Measurements from ENCODE around the gene CLDN9.

CLDN9 gene

GRCh38 chr16:2976201-2976600 lies 36.5 kb upstream of the CLDN9 start:
- Histone ChIP-seq H3K4me1 (ENCODE audit: insufficient read depth, low read length) (peaks cover 9% of the 10 kb centered on the region), H3K27ac (ENCODE audit: low read depth, low read length) (no peak overlapping the region), H3K9me3 (ENCODE audit: insufficient read depth, low read depth, low read length) (no peaks in the 10 kb centered on the region), H3K27me3 (ENCODE audit: insufficient read depth, low read length) (no peaks in the 10 kb centered on the region), H3K9ac (ENCODE audit: low read depth, low read length) (no peak overlapping the region), H3K4me3 (ENCODE audit: low read length) (no peak overlapping the region), H3K36me3 (ENCODE audit: insufficient read depth, low read length) (peaks cover 62% of the 10 kb centered on the region)
- whole genome bisulfite sequencing, result 94% methylated on average over 7 of the region's 7 CpGs

GRCh38 chr16:2976673-2977072 lies 36.0 kb upstream of the CLDN9 start:
- 96% methylated on average over 15 of the region's 15 CpGs for WGBS
- H3K9ac ChIP-seq (ENCODE audit: low read depth, low read length), result no peak overlapping the region
- H3K9me3 ChIP-seq (ENCODE audit: insufficient read depth, low read depth, low read length), result no peaks in the 10 kb centered on the region
- no peaks in the 10 kb centered on the region for H3K27me3 ChIP-seq (ENCODE audit: insufficient read depth, low read length)
- no peak overlapping the region for H3K27ac ChIP-seq (ENCODE audit: low read depth, low read length)
- peaks cover 13% of the 10 kb centered on the region for H3K4me1 ChIP-seq (ENCODE audit: insufficient read depth, low read length)
- H3K36me3 ChIP-seq (ENCODE audit: insufficient read depth, low read length), result peaks cover 62% of the 10 kb centered on the region
- no peak overlapping the region for H3K4me3 ChIP-seq (ENCODE audit: low read length)

GRCh38 chr16:2977440-2977839 lies 35.3 kb upstream of the CLDN9 start:
- 94% methylated on average over 6 of the region's 6 CpGs for WGBS

GRCh38 chr16:2979669-2980226 lies 33.0 kb upstream of the CLDN9 start:
- WGBS, result 8% methylated on average over 43 of the region's 43 CpGs
- Histone ChIP-seq H3K36me3 (ENCODE audit: insufficient read depth, low read length) (peaks cover 36% of the 10 kb centered on the region), H3K9me3 (ENCODE audit: insufficient read depth, low read depth, low read length) (no peaks in the 10 kb centered on the region), H3K27me3 (ENCODE audit: insufficient read depth, low read length) (no peaks in the 10 kb centered on the region), H3K4me1 (ENCODE audit: insufficient read depth, low read length) (peaks cover 27% of the 10 kb centered on the region), H3K9ac (ENCODE audit: low read depth, low read length) (peak overlapping the region; percentile 91), H3K27ac (ENCODE audit: low read depth, low read length) (peak overlapping the region; percentile 95), H3K4me3 (ENCODE audit: low read length) (peak overlapping the region; percentile 69)

More at GRCh38 chr16:2977440-2977839, 35.3 kb upstream of the CLDN9 start:
- H3K9ac ChIP-seq (ENCODE audit: low read depth, low read length), result no peak overlapping the region
- no peaks in the 10 kb centered on the region for H3K27me3 ChIP-seq (ENCODE audit: insufficient read depth, low read length)
- no peak overlapping the region for H3K4me3 ChIP-seq (ENCODE audit: low read length)
- H3K9me3 ChIP-seq (ENCODE audit: insufficient read depth, low read depth, low read length), result no peaks in the 10 kb centered on the region
- H3K27ac ChIP-seq (ENCODE audit: low read depth, low read length), result no peak overlapping the region
- peaks cover 55% of the 10 kb centered on the region for H3K36me3 ChIP-seq (ENCODE audit: insufficient read depth, low read length)
- H3K4me1 ChIP-seq (ENCODE audit: insufficient read depth, low read length), result peaks cover 21% of the 10 kb centered on the region

- Histone ChIP-seq H3K27ac (ENCODE audit: low read depth, low read length) (peak within 1 kb of the TSS; percentile 95), H3K9me3 (ENCODE audit: insufficient read depth, low read depth, low read length) (no peaks in the 10 kb centered on the region), H3K9ac (ENCODE audit: low read depth, low read length) (peak within 1 kb of the TSS; percentile 91), H3K36me3 (ENCODE audit: insufficient read depth, low read length) (peaks cover 29% of the 10 kb centered on the region), H3K27me3 (ENCODE audit: insufficient read depth, low read length) (no peaks in the 10 kb centered on the region), H3K4me1 (ENCODE audit: insufficient read depth, low read length) (peaks cover 27% of the 10 kb centered on the region), H3K4me3 (ENCODE audit: low read length) (peak within 1 kb of the TSS; percentile 69)
- 4% methylated on average over 91 of the region's 91 CpGs for WGBS
These were observed 32.2 kb upstream of the CLDN9 start, which contains the start of gene PKMYT1 for GRCh38 chr16:2980227-2981176. Gene PKMYT1, minus strand, starts transcription at chr16:2980446. Its CDS starts 789 bp downstream, at chr16:2979657.

- H3K27ac ChIP-seq (ENCODE audit: low read depth, low read length), result peak overlapping the region; percentile 95
- 14% methylated on average over 32 of the region's 33 CpGs for WGBS
- no peaks in the 10 kb centered on the region for H3K9me3 ChIP-seq (ENCODE audit: insufficient read depth, low read depth, low read length)
These were observed 31.4 kb upstream of the CLDN9 start for GRCh38 chr16:2981177-2981898.

GRCh38 chr16:2981899-2982250 lies 30.8 kb upstream of the CLDN9 start:
- Histone ChIP-seq H3K4me3 (ENCODE audit: low read length) (peak overlapping the region; percentile 69), H3K4me1 (ENCODE audit: insufficient read depth, low read length) (peaks cover 27% of the 10 kb centered on the region), H3K9me3 (ENCODE audit: insufficient read depth, low read depth, low read length) (no peaks in the 10 kb centered on the region), H3K36me3 (ENCODE audit: insufficient read depth, low read length) (peaks cover 15% of the 10 kb centered on the region), H3K27ac (ENCODE audit: low read depth, low read length) (peak overlapping the region; percentile 95), H3K9ac (ENCODE audit: low read depth, low read length) (peak overlapping the region; percentile 91), H3K27me3 (ENCODE audit: insufficient read depth, low read length) (no peaks in the 10 kb centered on the region)
- WGBS, result 4% methylated on average over 4 of the region's 4 CpGs

More at GRCh38 chr16:2981177-2981898, 31.4 kb upstream of the CLDN9 start:
- Histone ChIP-seq H3K27me3 (ENCODE audit: insufficient read depth, low read length) (no peaks in the 10 kb centered on the region), H3K4me1 (ENCODE audit: insufficient read depth, low read length) (peaks cover 27% of the 10 kb centered on the region), H3K36me3 (ENCODE audit: insufficient read depth, low read length) (peaks cover 20% of the 10 kb centered on the region), H3K4me3 (ENCODE audit: low read length) (peak overlapping the region; percentile 69), H3K9ac (ENCODE audit: low read depth, low read length) (peak overlapping the region; percentile 91)

GRCh38 chr16:2982402-2982801 lies 30.3 kb upstream of the CLDN9 start:
- H3K36me3 ChIP-seq (ENCODE audit: insufficient read depth, low read length), result peaks cover 10% of the 10 kb centered on the region
- H3K4me1 ChIP-seq (ENCODE audit: insufficient read depth, low read length), result peaks cover 27% of the 10 kb centered on the region
- WGBS, result 67% methylated on average over 5 of the region's 5 CpGs
- H3K27me3 ChIP-seq (ENCODE audit: insufficient read depth, low read length), result no peaks in the 10 kb centered on the region
- peak overlapping the region; percentile 95 for H3K27ac ChIP-seq (ENCODE audit: low read depth, low read length)
- H3K9ac ChIP-seq (ENCODE audit: low read depth, low read length), result no peak overlapping the region
- no peaks in the 10 kb centered on the region for H3K9me3 ChIP-seq (ENCODE audit: insufficient read depth, low read depth, low read length)
- H3K4me3 ChIP-seq (ENCODE audit: low read length), result no peak overlapping the region

- no peaks in the 10 kb centered on the region for H3K9me3 ChIP-seq (ENCODE audit: insufficient read depth, low read depth, low read length)
- H3K4me1 ChIP-seq (ENCODE audit: insufficient read depth, low read length), result peaks cover 27% of the 10 kb centered on the region
- no peaks in the 10 kb centered on the region for H3K27me3 ChIP-seq (ENCODE audit: insufficient read depth, low read length)
- H3K36me3 ChIP-seq (ENCODE audit: insufficient read depth, low read length), result no peaks in the 10 kb centered on the region
- no peak overlapping the region for H3K27ac ChIP-seq (ENCODE audit: low read depth, low read length)
- WGBS, result 16% methylated on average over 42 of the region's 42 CpGs
- no peak overlapping the region for H3K9ac ChIP-seq (ENCODE audit: low read depth, low read length)
- H3K4me3 ChIP-seq (ENCODE audit: low read length), result no peak overlapping the region
These were observed 29.0 kb upstream of the CLDN9 start for GRCh38 chr16:2983706-2984136.

GRCh38 chr16:2985462-2985861 lies 27.3 kb upstream of the CLDN9 start:
- WGBS, result 92% methylated on average over 9 of the region's 9 CpGs
- H3K27me3 ChIP-seq (ENCODE audit: insufficient read depth, low read length), result no peaks in the 10 kb centered on the region
- H3K9me3 ChIP-seq (ENCODE audit: insufficient read depth, low read depth, low read length), result no peaks in the 10 kb centered on the region
- H3K4me3 ChIP-seq (ENCODE audit: low read length), result no peak overlapping the region
- H3K4me1 ChIP-seq (ENCODE audit: insufficient read depth, low read length), result peaks cover 32% of the 10 kb centered on the region
- no peak overlapping the region for H3K9ac ChIP-seq (ENCODE audit: low read depth, low read length)
- no peak overlapping the region for H3K27ac ChIP-seq (ENCODE audit: low read depth, low read length)
- H3K36me3 ChIP-seq (ENCODE audit: insufficient read depth, low read length), result no peaks in the 10 kb centered on the region

GRCh38 chr16:2985893-2986355 lies 26.8 kb upstream of the CLDN9 start:
- H3K27me3 ChIP-seq (ENCODE audit: insufficient read depth, low read length), result no peaks in the 10 kb centered on the region
- no peak overlapping the region for H3K4me3 ChIP-seq (ENCODE audit: low read length)
- no peak overlapping the region for H3K27ac ChIP-seq (ENCODE audit: low read depth, low read length)
- 92% methylated on average over 15 of the region's 15 CpGs for WGBS
- H3K9me3 ChIP-seq (ENCODE audit: insufficient read depth, low read depth, low read length), result no peaks in the 10 kb centered on the region
- no peaks in the 10 kb centered on the region for H3K36me3 ChIP-seq (ENCODE audit: insufficient read depth, low read length)
- no peak overlapping the region for H3K9ac ChIP-seq (ENCODE audit: low read depth, low read length)
- peaks cover 35% of the 10 kb centered on the region for H3K4me1 ChIP-seq (ENCODE audit: insufficient read depth, low read length)

All from HUES64 (cell line).